K562 (cell line): ENCODE measurements around the gene KBTBD13. TPM values are rescaled to one million over a fixed set of nuclear protein-coding genes. Genes with fewer than 3 reads are reported as not detected.

ENCODE experiments used
- CEBPG ChIP-seq, 3 experiments: fragments of 200-800 bp in 1 of 3; sonication (Bioruptor generic) in 1 of 3; sonication (generic) in 1 of 3; formaldehyde crosslinking in 1 of 3; IDR thresholded peaks in 2 of 3; conservative IDR thresholded peaks in 1 of 3; 2 replicates each; pipeline versions ENCODE4 v1.6.1 to v1.8.0; 2016 to 2022; ENCODE audit warnings: missing compliant biosample characterization in 2 of 3, missing genetic modification characterization in 2 of 3, mild to moderate bottlenecking in 1 of 3, missing genetic modification reagents in 1 of 3
- CLOCK ChIP-seq: fragments of 250-450 bp; sonication (Bioruptor Pico); IDR thresholded peaks from 2 replicates; pipeline ENCODE4 v1.4.0; 2020; ENCODE audit warnings: mild to moderate bottlenecking, moderate library complexity, borderline replicate concordance
- HMGXB4 ChIP-seq: sonication (generic); formaldehyde crosslinking; IDR thresholded peaks from 2 replicates; pipeline ENCODE4 v1.8.1; 2023; ENCODE audit warnings: mild to moderate bottlenecking, missing genetic modification reagents
- JUN ChIP-seq, 2 experiments: sonication (generic) in 1 of 2; formaldehyde crosslinking in 1 of 2; IDR thresholded peaks; 2 replicates each; pipeline versions ENCODE4 v1.6.1 to v1.8.0; 2012 to 2022; ENCODE audit warnings: borderline replicate concordance in 2 of 2, mild to moderate bottlenecking in 2 of 2, improper control_type of control experiment in 1 of 2, low read depth in 1 of 2, low read length in 1 of 2, missing genetic modification reagents in 1 of 2
- KDM2B ChIP-seq: fragments of 250-450 bp; sonication (Bioruptor Pico); IDR thresholded peaks from 2 replicates; pipeline ENCODE4 v1.8.0; 2021; ENCODE audit warnings: mild to moderate bottlenecking, moderate library complexity
- MCM3 ChIP-seq: fragments of 450-650 bp; IDR thresholded peaks from 2 replicates; pipeline ENCODE4 v1.6.1; 2016
- NRF1 ChIP-seq, 2 experiments: fragments of 450-650 bp; IDR thresholded peaks in 1 of 2; conservative IDR thresholded peaks in 1 of 2; 2 replicates each; pipeline ENCODE4 v1.6.1; 2014; ENCODE audit warnings: mild to moderate bottlenecking in 2 of 2
- POLR2AphosphoS2 ChIP-seq: IDR thresholded peaks from 2 replicates; pipeline ENCODE4 v1.6.1; 2012; ENCODE audit warnings: low read length, improper control_type of control experiment
- PTBP1 ChIP-seq: fragments of 200-400 bp; formaldehyde crosslinking; IDR thresholded peaks from 2 replicates; pipeline ENCODE4 v1.6.1; 2017; ENCODE audit warnings: low read depth, low read length
- PYGO2 ChIP-seq: fragments of 450-650 bp; IDR thresholded peaks from 2 replicates; pipeline ENCODE4 v1.6.1; 2016; ENCODE audit warnings: mild to moderate bottlenecking, missing genetic modification characterization, moderate library complexity, missing compliant biosample characterization
- RFX5 ChIP-seq: IDR thresholded peaks from 2 replicates; pipeline ENCODE4 v1.6.1; 2011; ENCODE audit warnings: low read depth, mild to moderate bottlenecking, improper control_type of control experiment, low read length
- TAF9B ChIP-seq: fragments of 450-650 bp; IDR thresholded peaks from 2 replicates; pipeline ENCODE4 v1.6.1; 2018; ENCODE audit warnings: mild to moderate bottlenecking; ENCODE audit not compliant: partially characterized antibody
- TRIM25 ChIP-seq: fragments of 450-650 bp; IDR thresholded peaks from 2 replicates; pipeline ENCODE4 v1.7.0; 2016; ENCODE audit warnings: borderline replicate concordance
- ZNF239 ChIP-seq: fragments of 250-450 bp; sonication (Bioruptor Pico); IDR thresholded peaks from 2 replicates; pipeline ENCODE4 v1.4.0; 2020; ENCODE audit warnings: mild to moderate bottlenecking
- ZNF668 ChIP-seq: fragments of 250-450 bp; sonication (Bioruptor Pico); IDR thresholded peaks from 2 replicates; pipeline ENCODE4 v1.8.0; 2022; ENCODE audit warnings: mild to moderate bottlenecking, inconsistent platforms
- polyA plus RNA-seq, 8 experiments: library from polyadenylated mRNA; depleted of rRNA in 4 of 8; stranded (reverse) in 5 of 8; unstranded in 3 of 8; fragments of >200 nt; fragmentation: Nextera tagmentation in 2 of 8; fragmentation: Illumina TruSeq in 1 of 8; extraction: Ambion mirVana in 2 of 8; extraction: Trizol in 1 of 8; gene quantifications; 2 replicates each; pipeline versions ENCODE4 v1.2.1 to v1.2.3, GENCODE V29; 2011 to 2014; ENCODE audit warnings: inconsistent platforms in 1 of 8, missing spikeins in 1 of 8
- total RNA-seq, 7 experiments: library from RNA; depleted of rRNA in 6 of 7; stranded (reverse); fragments of >200 nt in 6 of 7; fragmentation: Illumina TruSeq in 2 of 7; extraction: Trizol in 2 of 7; gene quantifications; 2 replicates each; pipeline versions ENCODE4 v1.2.1 to v1.2.3, GENCODE V29; 2011 to 2021; ENCODE audit warnings: low replicate concordance in 1 of 7
- TF ChIP-seq, protein P1 (sequence below): fragments of 250-450 bp; sonication (Bioruptor Pico); IDR thresholded peaks from 2 replicates; pipeline ENCODE4 v1.4.0; 2020; ENCODE audit warnings: borderline replicate concordance
- TF ChIP-seq, protein P2 (sequence below): fragments of 250-450 bp; sonication (Bioruptor Pico); IDR thresholded peaks from 2 replicates; pipeline ENCODE4 v1.8.0; 2021; ENCODE audit warnings: moderate library complexity, mild to moderate bottlenecking, inconsistent platforms

The KBTBD13 gene
- total and polyA plus RNA-seq, 9 of the 15 experiments (the other 6 are each of a cell fraction or from before 2014, with no cell fraction given): 0.07 to 0.13 (median 0.10) TPM; not detected in 3

DNA sequence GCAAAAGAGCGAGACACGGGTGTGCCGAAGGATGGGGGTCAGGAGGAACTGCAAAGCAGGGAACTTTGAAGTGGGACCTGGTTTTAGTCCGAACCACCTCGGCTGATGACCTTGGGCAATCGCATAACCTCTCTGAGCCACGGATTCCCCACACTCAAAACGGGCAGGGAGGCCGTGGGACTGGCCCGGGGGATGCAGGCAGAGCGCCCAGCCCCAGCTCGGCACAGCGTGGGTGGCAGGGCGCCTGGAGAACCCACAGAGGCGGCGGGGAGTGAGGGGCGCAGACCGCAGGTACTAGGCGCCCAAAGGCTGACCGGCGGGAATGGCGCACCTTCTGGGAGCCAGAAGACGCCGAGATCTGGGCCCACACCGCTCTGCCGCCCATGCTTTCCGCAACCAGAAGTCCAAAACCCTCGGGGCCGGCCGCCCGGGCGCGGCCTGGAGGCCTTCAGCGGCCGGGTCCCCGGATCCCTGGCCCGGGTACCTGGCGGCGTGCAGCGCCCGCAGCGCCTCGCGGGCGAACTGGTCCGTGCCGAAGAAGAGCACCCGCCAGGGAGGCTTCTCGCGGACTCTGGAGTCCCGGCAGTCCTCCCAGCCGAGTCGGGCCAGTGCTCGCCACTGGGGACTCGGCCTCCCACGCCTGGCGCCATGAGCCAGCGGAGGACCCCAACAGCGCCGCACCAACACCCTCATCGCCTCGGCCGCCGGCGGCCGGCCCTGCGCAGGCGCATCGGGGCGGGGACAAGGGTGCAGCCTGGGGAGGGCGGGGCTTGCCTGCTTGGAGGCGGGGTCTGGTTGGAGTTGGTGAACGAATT lies 47.4 kb upstream of the KBTBD13 start, which contains the start of gene MTFMT (continued):
- TF ChIP-seq ZNF239 (no peak), CLOCK (CRISPR knock-in tag) (no peak), MCM3 (no peak), NRF1 (conservative IDR thresholded peaks at IDR 0.05 in 1 of 2, IDR thresholded peaks at IDR 0.05 in 1 of 2) (peak; percentile 96), TRIM25 (no peak), PYGO2 (no peak), ZNF668 (CRISPR knock-in tag) (no peak), POLR2AphosphoS2 (no peak), JUN (IDR thresholded peaks at IDR 0.05; ENCODE audit: borderline replicate concordance, low read depth, low read length) (no peak), JUN (CRISPR knock-in tag; IDR thresholded peaks at IDR 0.05; ENCODE audit: borderline replicate concordance) (no peak), KDM2B (CRISPR knock-in tag) (no peak; the same call in 1 of the 2 replicates), RFX5 (no peak), HMGXB4 (0 out of 2 replicates have a peak, but pooled peaks have one; percentile 58), PTBP1 (no peak), CEBPG (CRISPR knock-in tag; IDR thresholded peaks at IDR 0.05) (no peak), CEBPG (tag; conservative IDR thresholded peaks at IDR 0.05 in 1 of 2, IDR thresholded peaks at IDR 0.05 in 1 of 2) (no peak), TAF9B (no peak)
- TF ChIP-seq, protein P1, sequence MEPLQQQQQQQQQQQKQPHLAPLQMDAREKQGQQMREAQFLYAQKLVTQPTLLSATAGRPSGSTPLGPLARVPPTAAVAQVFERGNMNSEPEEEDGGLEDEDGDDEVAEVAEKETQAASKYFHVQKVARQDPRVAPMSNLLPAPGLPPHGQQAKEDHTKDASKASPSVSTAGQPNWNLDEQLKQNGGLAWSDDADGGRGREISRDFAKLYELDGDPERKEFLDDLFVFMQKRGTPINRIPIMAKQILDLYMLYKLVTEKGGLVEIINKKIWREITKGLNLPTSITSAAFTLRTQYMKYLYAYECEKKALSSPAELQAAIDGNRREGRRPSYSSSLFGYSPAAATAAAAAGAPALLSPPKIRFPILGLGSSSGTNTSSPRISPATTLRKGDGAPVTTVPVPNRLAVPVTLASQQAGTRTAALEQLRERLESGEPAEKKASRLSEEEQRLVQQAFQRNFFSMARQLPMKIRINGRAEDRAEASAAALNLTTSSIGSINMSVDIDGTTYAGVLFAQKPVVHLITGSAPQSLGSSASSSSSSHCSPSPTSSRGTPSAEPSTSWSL (CRISPR knock-in tag): no peak
- TF ChIP-seq, protein P2, sequence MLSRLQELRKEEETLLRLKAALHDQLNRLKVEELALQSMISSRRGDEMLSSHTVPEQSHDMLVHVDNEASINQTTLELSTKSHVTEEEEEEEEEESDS (CRISPR knock-in tag): no peak
